IMR-90 (cell line): ENCODE measurements around the gene MYH16. TPM values are rescaled to one million over a fixed set of nuclear protein-coding genes. Genes with fewer than 3 reads are reported as not detected.

Experiments
- ATAC-seq: fragments of 200-7000 bp; cut with Tn5 transposase; 2 replicates; pipeline ENCODE4 v1.9.1; 2020; ENCODE audit warnings: low read depth, mild to moderate bottlenecking, moderate library complexity
- BruUV-seq: library from RNA; stranded (reverse); fragments of 400-500 nt; replicated peaks from 2 replicates; lab custom pipeline; 2021; lab: Mats Ljungman, UMichigan
- CTCF ChIA-PET: fragments of 300-600 bp; formaldehyde crosslinking; extraction: SDS; loops from one replicate; lab custom pipeline; 2021; ENCODE audit warnings: antibody characterized with exemption; lab: Yijun Ruan, JAX
- POLR2A ChIA-PET: fragments of 300-600 bp; sonication (Branson Sonifier 250); formaldehyde crosslinking; loops from one replicate; lab custom pipeline; 2022; ENCODE audit warnings: antibody characterized with exemption; ENCODE audit not compliant: unreplicated experiment; lab: Charles Lee
- DNase-seq: peaks from one replicate; pipeline ENCODE4 v3.0.0; 2013
- H2AFZ ChIP-seq: replicated peaks from 2 replicates; pipeline ENCODE3; 2013; ENCODE audit warnings: low read length, mild to moderate bottlenecking; ENCODE audit not compliant: poor library complexity
- H2AK5ac ChIP-seq: 2 replicates; pipeline ENCODE4 v1.6.1; 2013; ENCODE audit warnings: low read depth, low read length, inconsistent platforms
- H2AK9ac ChIP-seq: replicated peaks from 2 replicates; pipeline ENCODE3; 2013; ENCODE audit warnings: mild to moderate bottlenecking, low read depth, low read length, moderate library complexity; ENCODE audit not compliant: poor library complexity
- H2BK120ac ChIP-seq: 2 replicates; pipeline ENCODE4 v1.6.1; 2013; ENCODE audit warnings: low read depth, low read length, inconsistent platforms
- H2BK15ac ChIP-seq: 3 replicates; pipeline ENCODE4 v1.6.1; 2013; ENCODE audit warnings: low read depth, low read length, inconsistent platforms
- H2BK20ac ChIP-seq: 2 replicates; pipeline ENCODE4 v1.6.1; 2013; ENCODE audit warnings: low read depth, mild to moderate bottlenecking, inconsistent platforms, low read length, moderate library complexity
- H2BK5ac ChIP-seq: 2 replicates; pipeline ENCODE4 v1.6.1; 2013; ENCODE audit warnings: mild to moderate bottlenecking, low read depth, low read length, inconsistent platforms; ENCODE audit not compliant: poor library complexity, severe bottlenecking
- H3K14ac ChIP-seq: replicated peaks from 2 replicates; pipeline ENCODE4 v1.6.1; 2013; ENCODE audit warnings: low read depth, low read length, inconsistent platforms
- H3K18ac ChIP-seq: 2 replicates; pipeline ENCODE4 v1.6.1; 2013; ENCODE audit warnings: low read depth, low read length, control low read depth
- H3K23ac ChIP-seq: 2 replicates; pipeline ENCODE4 v1.6.1; 2013; ENCODE audit warnings: low read depth, low read length, inconsistent platforms
- H3K27ac ChIP-seq: 2 replicates; pipeline ENCODE4 v1.5.1; 2013; ENCODE audit warnings: mild to moderate bottlenecking, control low read depth, low read length; ENCODE audit not compliant: insufficient read depth
- H3K27me3 ChIP-seq: 2 replicates; pipeline ENCODE4 v1.6.1; 2013; ENCODE audit warnings: low read length; ENCODE audit not compliant: control insufficient read depth, insufficient read depth
- H3K36me3 ChIP-seq: 2 replicates; pipeline ENCODE4 v1.6.1; 2013; ENCODE audit warnings: low read length, mixed read lengths; ENCODE audit not compliant: control insufficient read depth, insufficient read depth
- H3K4ac ChIP-seq: 2 replicates; pipeline ENCODE4 v1.6.1; 2013; ENCODE audit warnings: low read depth, low read length, inconsistent platforms
- H3K4me1 ChIP-seq: 2 replicates; pipeline ENCODE4 v1.6.1; 2013; ENCODE audit warnings: low read length, mixed read lengths; ENCODE audit not compliant: control insufficient read depth, insufficient read depth
- H3K4me2 ChIP-seq: 2 replicates; pipeline ENCODE4 v1.6.1; 2013; ENCODE audit warnings: low read depth, mild to moderate bottlenecking, control low read depth, low read length, moderate library complexity
- H3K4me3 ChIP-seq: 2 replicates; pipeline ENCODE4 v1.5.1; 2013; ENCODE audit warnings: low read depth, mild to moderate bottlenecking, control low read depth, low read length, moderate library complexity; ENCODE audit not compliant: insufficient read depth
- H3K56ac ChIP-seq: 2 replicates; pipeline ENCODE4 v1.6.1; 2013; ENCODE audit warnings: low read length, inconsistent platforms; ENCODE audit not compliant: insufficient read depth; ENCODE audit errors: extremely low read depth
- H3K79me1 ChIP-seq, 2 experiments: 2 replicates each; pipeline ENCODE4 v1.6.1; 2013; ENCODE audit warnings: low read length in 2 of 2, inconsistent platforms in 1 of 2, low read depth in 1 of 2
- H3K9ac ChIP-seq: 2 replicates; pipeline ENCODE4 v1.6.1; 2013; ENCODE audit warnings: low read depth, low read length, control low read depth
- H3K9me1 ChIP-seq: 2 replicates; pipeline ENCODE4 v1.6.1; 2013; ENCODE audit warnings: low read length, inconsistent platforms; ENCODE audit not compliant: insufficient read depth
- H3K9me3 ChIP-seq: 2 replicates; pipeline ENCODE4 v1.6.1; 2013; ENCODE audit warnings: low read length; ENCODE audit not compliant: control insufficient read depth, insufficient read depth
- H4K20me1 ChIP-seq: 2 replicates; pipeline ENCODE4 v1.6.1; 2013; ENCODE audit warnings: low read length, inconsistent platforms; ENCODE audit not compliant: insufficient read depth
- H4K5ac ChIP-seq: 2 replicates; pipeline ENCODE4 v1.6.1; 2013; ENCODE audit warnings: mild to moderate bottlenecking, low read depth, low read length, control low read depth
- H4K8ac ChIP-seq, 2 experiments: 2 replicates each; pipeline ENCODE4 v1.6.1; 2013; ENCODE audit warnings: low read depth in 2 of 2, low read length in 2 of 2, control low read depth in 1 of 2, inconsistent platforms in 1 of 2
- H4K91ac ChIP-seq: 2 replicates; pipeline ENCODE4 v1.6.1; 2013; ENCODE audit warnings: low read depth, low read length, inconsistent platforms; ENCODE audit not compliant: insufficient read depth
- BHLHE40 ChIP-seq: fragments of 150-350 bp; IDR thresholded peaks from 2 replicates; pipeline ENCODE4 v1.6.1; 2016; ENCODE audit warnings: mild to moderate bottlenecking, low read depth, low read length
- CEBPB ChIP-seq: IDR thresholded peaks from 2 replicates; pipeline ENCODE4 v1.6.1; 2012; ENCODE audit warnings: low read depth, low read length, improper control_type of control experiment
- CHD1 ChIP-seq: IDR thresholded peaks from 2 replicates; pipeline ENCODE4 v1.6.1; 2012; ENCODE audit warnings: low read depth, low read length, improper control_type of control experiment
- FOS ChIP-seq: fragments of 150-350 bp; IDR thresholded peaks from 2 replicates; pipeline ENCODE4 v1.6.1; 2016; ENCODE audit warnings: low read depth, low read length
- MAFK ChIP-seq: IDR thresholded peaks from 2 replicates; pipeline ENCODE4 v1.6.1; 2012; ENCODE audit warnings: low read depth, low read length, improper control_type of control experiment
- MAZ ChIP-seq: IDR thresholded peaks from 2 replicates; pipeline ENCODE4 v1.6.1; 2012; ENCODE audit warnings: low read depth, mild to moderate bottlenecking, low read length, improper control_type of control experiment, moderate library complexity, borderline replicate concordance
- MXI1 ChIP-seq: IDR thresholded peaks from 2 replicates; pipeline ENCODE4 v1.6.1; 2012; ENCODE audit warnings: low read depth, mild to moderate bottlenecking, low read length, moderate library complexity, borderline replicate concordance
- NFE2L2 ChIP-seq: fragments of 150-350 bp; IDR thresholded peaks from 2 replicates; pipeline ENCODE4 v1.6.1; 2016; ENCODE audit warnings: low read depth, mild to moderate bottlenecking, low read length
- POLR2A ChIP-seq: IDR thresholded peaks from 2 replicates; pipeline ENCODE4 v1.6.1; 2012; ENCODE audit warnings: mild to moderate bottlenecking, low read depth, low read length
- RAD21 ChIP-seq: IDR thresholded peaks from 2 replicates; pipeline ENCODE4 v1.6.1; 2012; ENCODE audit warnings: low read length, improper control_type of control experiment
- RCOR1 ChIP-seq: IDR thresholded peaks from 2 replicates; pipeline ENCODE4 v1.6.1; 2012; ENCODE audit warnings: mild to moderate bottlenecking, low read length, improper control_type of control experiment; ENCODE audit not compliant: insufficient replicate concordance
- RFX5 ChIP-seq: IDR thresholded peaks from 2 replicates; pipeline ENCODE4 v1.8.0; 2012; ENCODE audit warnings: low read depth, mild to moderate bottlenecking, low read length, moderate library complexity
- SMC3 ChIP-seq: fragments of 150-350 bp; IDR thresholded peaks from 2 replicates; pipeline ENCODE4 v1.6.1; 2016; ENCODE audit warnings: low read depth, mild to moderate bottlenecking, antibody characterized with exemption, low read length, moderate library complexity
- WGBS, 2 experiments: methylation state at CpG; one replicate each; pipeline versions ENCODE4 v1.1.5 to v1.1.7; 2013; ENCODE audit warnings: missing lambda C conversion rate in 2 of 2; ENCODE audit not compliant: insufficient read length in 1 of 2; ENCODE audit errors: extremely low coverage in 2 of 2; 5-methylcytosine and 5-hydroxymethylcytosine counted together
- dilution Hi-C: fragments of 300-500 bp; cut with HindIII; formaldehyde crosslinking; loops from one replicate; pipeline ENCODE4 v1.14.3; 2018; ENCODE audit warnings: low sequenced_read_pairs; ENCODE audit not compliant: unreplicated experiment
- in situ Hi-C: fragments of 300-500 bp; cut with MboI; formaldehyde crosslinking; loops from 3 replicates; pipeline ENCODE4 v1.14.3; 2019; ENCODE audit warnings: low sequenced_read_pairs, inconsistent platforms, mixed read lengths
- intact Hi-C: fragments of 100-400 bp; cut with micrococcal nuclease; formaldehyde crosslinking; loops from 2 replicates; pipeline ENCODE4 v1.10.0; 2022
- polyA plus RNA-seq, 3 experiments: library from polyadenylated mRNA; depleted of rRNA; stranded (reverse); fragments of >200 nt; gene quantifications; 2 replicates each; pipeline ENCODE4 v1.2.3, GENCODE V29; 2012; ENCODE audit warnings: low replicate concordance in 1 of 3
- total RNA-seq: library from RNA; depleted of rRNA; stranded (reverse); fragments of >200 nt; gene quantifications from 2 replicates; pipeline ENCODE4 v1.2.3, GENCODE V29; 2012
- TF ChIP-seq, protein P1 (sequence below): conservative IDR thresholded peaks from 2 replicates; pipeline ENCODE4 v1.5.1; 2012; ENCODE audit warnings: mild to moderate bottlenecking, low read depth, low read length, improper control_type of control experiment
- TF ChIP-seq, protein P2 (sequence below): fragments of 150-350 bp; IDR thresholded peaks from 2 replicates; pipeline ENCODE4 v1.6.1; 2017; ENCODE audit warnings: mild to moderate bottlenecking, antibody characterized with exemption, low read length, low read depth
- TF ChIP-seq, protein P3 (sequence below): fragments of 150-350 bp; IDR thresholded peaks from 2 replicates; pipeline ENCODE4 v1.6.1; 2016; ENCODE audit warnings: low read depth, mild to moderate bottlenecking, low read length, moderate library complexity, borderline replicate concordance

The MYH16 gene
- total and polyA plus RNA-seq, 2 of the 4 experiments (the other 2 are of a cell fraction), result 0.09 to 0.18 TPM

DNA sequence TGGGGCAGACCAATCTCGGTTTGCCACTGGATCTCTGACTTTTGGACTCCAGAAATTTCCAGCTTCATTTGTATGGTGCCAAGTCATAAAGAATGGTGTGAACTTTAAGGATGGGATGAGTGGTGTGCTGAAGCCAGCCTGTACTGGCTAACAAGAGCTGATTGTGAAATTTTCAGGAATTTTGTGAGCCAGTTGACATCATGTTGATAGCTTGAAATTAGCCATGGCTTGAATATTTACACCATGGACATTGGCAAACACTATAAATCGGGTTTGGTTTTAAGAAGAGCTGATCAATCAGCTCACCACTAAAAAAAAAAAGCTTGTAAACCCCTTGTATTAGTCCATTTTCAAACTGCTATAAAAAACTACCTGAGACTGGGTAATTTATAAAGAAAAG is 14.1 kb upstream of the MYH16 start:
- TF ChIP-seq FOS (no peak), MAFK (no peak), CHD1 (no peak), RFX5 (no peak), MAZ (no peak), MXI1 (no peak), NFE2L2 (no peak), POLR2A (no peak), CEBPB (no peak), RCOR1 (no peak), RAD21 (no peak), BHLHE40 (no peak), SMC3 (no peak)
- TF ChIP-seq, protein P1, sequence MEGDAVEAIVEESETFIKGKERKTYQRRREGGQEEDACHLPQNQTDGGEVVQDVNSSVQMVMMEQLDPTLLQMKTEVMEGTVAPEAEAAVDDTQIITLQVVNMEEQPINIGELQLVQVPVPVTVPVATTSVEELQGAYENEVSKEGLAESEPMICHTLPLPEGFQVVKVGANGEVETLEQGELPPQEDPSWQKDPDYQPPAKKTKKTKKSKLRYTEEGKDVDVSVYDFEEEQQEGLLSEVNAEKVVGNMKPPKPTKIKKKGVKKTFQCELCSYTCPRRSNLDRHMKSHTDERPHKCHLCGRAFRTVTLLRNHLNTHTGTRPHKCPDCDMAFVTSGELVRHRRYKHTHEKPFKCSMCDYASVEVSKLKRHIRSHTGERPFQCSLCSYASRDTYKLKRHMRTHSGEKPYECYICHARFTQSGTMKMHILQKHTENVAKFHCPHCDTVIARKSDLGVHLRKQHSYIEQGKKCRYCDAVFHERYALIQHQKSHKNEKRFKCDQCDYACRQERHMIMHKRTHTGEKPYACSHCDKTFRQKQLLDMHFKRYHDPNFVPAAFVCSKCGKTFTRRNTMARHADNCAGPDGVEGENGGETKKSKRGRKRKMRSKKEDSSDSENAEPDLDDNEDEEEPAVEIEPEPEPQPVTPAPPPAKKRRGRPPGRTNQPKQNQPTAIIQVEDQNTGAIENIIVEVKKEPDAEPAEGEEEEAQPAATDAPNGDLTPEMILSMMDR, result no peak
- TF ChIP-seq, protein P2, sequence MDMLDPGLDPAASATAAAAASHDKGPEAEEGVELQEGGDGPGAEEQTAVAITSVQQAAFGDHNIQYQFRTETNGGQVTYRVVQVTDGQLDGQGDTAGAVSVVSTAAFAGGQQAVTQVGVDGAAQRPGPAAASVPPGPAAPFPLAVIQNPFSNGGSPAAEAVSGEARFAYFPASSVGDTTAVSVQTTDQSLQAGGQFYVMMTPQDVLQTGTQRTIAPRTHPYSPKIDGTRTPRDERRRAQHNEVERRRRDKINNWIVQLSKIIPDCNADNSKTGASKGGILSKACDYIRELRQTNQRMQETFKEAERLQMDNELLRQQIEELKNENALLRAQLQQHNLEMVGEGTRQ, result no peak
- TF ChIP-seq, protein P3, sequence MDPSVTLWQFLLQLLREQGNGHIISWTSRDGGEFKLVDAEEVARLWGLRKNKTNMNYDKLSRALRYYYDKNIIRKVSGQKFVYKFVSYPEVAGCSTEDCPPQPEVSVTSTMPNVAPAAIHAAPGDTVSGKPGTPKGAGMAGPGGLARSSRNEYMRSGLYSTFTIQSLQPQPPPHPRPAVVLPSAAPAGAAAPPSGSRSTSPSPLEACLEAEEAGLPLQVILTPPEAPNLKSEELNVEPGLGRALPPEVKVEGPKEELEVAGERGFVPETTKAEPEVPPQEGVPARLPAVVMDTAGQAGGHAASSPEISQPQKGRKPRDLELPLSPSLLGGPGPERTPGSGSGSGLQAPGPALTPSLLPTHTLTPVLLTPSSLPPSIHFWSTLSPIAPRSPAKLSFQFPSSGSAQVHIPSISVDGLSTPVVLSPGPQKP, result no peak
- Histone ChIP-seq H4K5ac (no peak overlapping the region), H2AK5ac (no peak overlapping the region), H3K18ac (no peak overlapping the region), H4K91ac (no peak overlapping the region), H3K4ac (no peak overlapping the region), H2BK5ac (no peak overlapping the region), H4K20me1 (no peaks in the 10 kb centered on the region), H2BK20ac (no peak overlapping the region), H3K36me3 (no peaks in the 10 kb centered on the region), H2BK120ac (no peak overlapping the region), H3K9me3 (no peaks in the 10 kb centered on the region; the same call in 1 of the 2 replicates), H3K9ac (no peak overlapping the region), H3K4me3 (no peak overlapping the region), H3K79me1 (no peaks in the 10 kb centered on the region), H3K4me2 (no peak overlapping the region), H3K14ac (no peak overlapping the region), H3K56ac (no peak overlapping the region), H3K4me1 (no peaks in the 10 kb centered on the region), H2AK9ac (no peak overlapping the region), H3K27me3 (peaks cover 20% of the 10 kb centered on the region), H3K27ac (no peak overlapping the region), H2AFZ (no peak overlapping the region), H3K9me1 (no peaks in the 10 kb centered on the region), H3K23ac (no peak overlapping the region), H2BK15ac (no peak overlapping the region), H4K8ac (no peak overlapping the region)
- POLR2A ChIA-PET, result no interaction called here
- WGBS, 2 experiments, result no CpG with 5 or more reads among the region's 2 CpGs
- ATAC-seq (no peak), DNase-seq (no peak)
- dilution Hi-C loops (no loop called here), in situ Hi-C loops (no loop called here), intact Hi-C loops (no loop called here)
- CTCF ChIA-PET, result no interaction called here
- no TSS peak for BruUV-seq
